GM23338 (cell line): Measurements from ENCODE around the gene DNAL1.

Experiments used
- EZH2 ChIP-seq: fragments of 200-600 bp; sonication (generic); IDR thresholded peaks from one replicate; pipeline ENCODE4 v1.8.0; 2017; ENCODE audit warnings: antibody characterized with exemption, mild to moderate bottlenecking, low read depth; ENCODE audit not compliant: unreplicated experiment
- POLR2AphosphoS5 ChIP-seq: IDR thresholded peaks from 2 replicates; pipeline ENCODE4 v1.6.1; 2016; ENCODE audit warnings: antibody characterized with exemption, low read depth
- ZNF114 ChIP-seq: fragments of 250-450 bp; sonication (Bioruptor Pico); IDR thresholded peaks from 2 replicates; pipeline ENCODE4 v1.5.0; 2020; ENCODE audit warnings: mild to moderate bottlenecking, moderate library complexity
- ZNF331 ChIP-seq: fragments of 250-450 bp; sonication (Bioruptor Pico); IDR thresholded peaks from 2 replicates; pipeline ENCODE4 v1.5.0; 2020; ENCODE audit warnings: low read depth, mild to moderate bottlenecking, moderate library complexity
- TF ChIP-seq, protein P1 (sequence below), 2 experiments: fragments of 200-600 bp in 1 of 2; sonication (generic) in 1 of 2; conservative IDR thresholded peaks; 2 replicates each; pipeline versions ENCODE4 v1.5.1 to v1.6.1; 2016 to 2017; ENCODE audit warnings: antibody characterized with exemption in 2 of 2, low read depth in 2 of 2, mild to moderate bottlenecking in 2 of 2, moderate library complexity in 1 of 2

- TF ChIP-seq EZH2 (no peak), ZNF114 (CRISPR knock-in tag) (no peak), ZNF331 (no peak), POLR2AphosphoS5 (no peak)
- TF ChIP-seq, protein P1, sequence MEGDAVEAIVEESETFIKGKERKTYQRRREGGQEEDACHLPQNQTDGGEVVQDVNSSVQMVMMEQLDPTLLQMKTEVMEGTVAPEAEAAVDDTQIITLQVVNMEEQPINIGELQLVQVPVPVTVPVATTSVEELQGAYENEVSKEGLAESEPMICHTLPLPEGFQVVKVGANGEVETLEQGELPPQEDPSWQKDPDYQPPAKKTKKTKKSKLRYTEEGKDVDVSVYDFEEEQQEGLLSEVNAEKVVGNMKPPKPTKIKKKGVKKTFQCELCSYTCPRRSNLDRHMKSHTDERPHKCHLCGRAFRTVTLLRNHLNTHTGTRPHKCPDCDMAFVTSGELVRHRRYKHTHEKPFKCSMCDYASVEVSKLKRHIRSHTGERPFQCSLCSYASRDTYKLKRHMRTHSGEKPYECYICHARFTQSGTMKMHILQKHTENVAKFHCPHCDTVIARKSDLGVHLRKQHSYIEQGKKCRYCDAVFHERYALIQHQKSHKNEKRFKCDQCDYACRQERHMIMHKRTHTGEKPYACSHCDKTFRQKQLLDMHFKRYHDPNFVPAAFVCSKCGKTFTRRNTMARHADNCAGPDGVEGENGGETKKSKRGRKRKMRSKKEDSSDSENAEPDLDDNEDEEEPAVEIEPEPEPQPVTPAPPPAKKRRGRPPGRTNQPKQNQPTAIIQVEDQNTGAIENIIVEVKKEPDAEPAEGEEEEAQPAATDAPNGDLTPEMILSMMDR (conservative IDR thresholded peaks at IDR 0.05; ENCODE audit: low read depth in 2 of 2) = no peak
These were observed 96.6 kb downstream of the DNAL1 start for GRCh38 chr14:73741386-73741875.
